AG04449 (cell line): ENCODE measurements around the gene CASK.

Source experiments
- CTCF ChIA-PET: fragments of 350-600 bp; formaldehyde crosslinking; extraction: SDS; loops from one replicate; lab custom pipeline; 2021; ENCODE audit warnings: antibody characterized with exemption; lab: Yijun Ruan, JAX
- POLR2A ChIA-PET: fragments of 400-600, 350-600 bp; formaldehyde crosslinking; extraction: SDS; loops from one replicate; lab custom pipeline; 2020; ENCODE audit warnings: antibody characterized with exemption, inconsistent platforms; lab: Yijun Ruan, JAX
- DNase-seq: peaks from one replicate; pipeline ENCODE4 v3.0.0-alpha.2; 2010; ENCODE audit warnings: low read depth, low spot score
- H3K4me3 ChIP-seq: 2 replicates; pipeline ENCODE4 v1.5.1; 2011; ENCODE audit warnings: low read depth, mild to moderate bottlenecking, control low read depth, low read length
- CTCF ChIP-seq: IDR thresholded peaks from one replicate; pipeline ENCODE4 v1.5.1; 2011; ENCODE audit warnings: mild to moderate bottlenecking, moderate library complexity, low read length, control low read depth, inconsistent platforms; ENCODE audit not compliant: insufficient read depth; ENCODE audit errors: missing control alignments

The CASK gene

GRCh38 chrX:41672643-41673042 is 250.7 kb downstream of the CASK start:
- ChIA-PET CTCF (no interaction called here), POLR2A (no interaction called here)
- TF ChIP-seq CTCF, result no peak
- no peak for DNase-seq
- no peak overlapping the region for H3K4me3 ChIP-seq

GRCh38 chrX:41671082-41671481 is 252.3 kb downstream of the CASK start:
- TF ChIP-seq CTCF, result no peak
- ChIA-PET POLR2A (no interaction called here), CTCF (no interaction called here)

GRCh38 chrX:41670112-41670511 is 253.2 kb downstream of the CASK start:
- H3K4me3 ChIP-seq, result no peak overlapping the region
- ChIA-PET CTCF (no interaction called here), POLR2A (no interaction called here)
- no peak for TF ChIP-seq CTCF
- no peak for DNase-seq

More at GRCh38 chrX:41671082-41671481, 252.3 kb downstream of the CASK start:
- no peak for DNase-seq
- H3K4me3 ChIP-seq, result no peak overlapping the region

- ChIA-PET CTCF (no interaction called here), POLR2A (no interaction called here)
- no peak for DNase-seq
- no peak for TF ChIP-seq CTCF
- H3K4me3 ChIP-seq, result no peak overlapping the region
These were observed 255.7 kb downstream of the CASK start for GRCh38 chrX:41667631-41668030.

GRCh38 chrX:41666251-41666650 is 257.1 kb downstream of the CASK start:
- DNase-seq, result no peak
- TF ChIP-seq CTCF, result no peak
- H3K4me3 ChIP-seq, result no peak overlapping the region
- ChIA-PET CTCF (no interaction called here), POLR2A (no interaction called here)

- DNase-seq, result no peak
- ChIA-PET CTCF (no interaction called here), POLR2A (no interaction called here)
- TF ChIP-seq CTCF, result no peak
- H3K4me3 ChIP-seq, result no peak overlapping the region
These were observed 257.7 kb downstream of the CASK start for GRCh38 chrX:41665686-41666085.
